K562 (cell line): ENCODE data around the gene SLC46A3. TPM values are rescaled to one million over a fixed set of nuclear protein-coding genes. Genes with fewer than 3 reads are reported as not detected.

ENCODE experiments used
- ARNT ChIP-seq, 2 experiments: fragments of 450-650 bp; IDR thresholded peaks; 2 replicates each; pipeline ENCODE4 v1.6.1; 2016; ENCODE audit warnings: mild to moderate bottlenecking in 1 of 2
- ASH1L ChIP-seq: fragments of 450-650 bp; IDR thresholded peaks from 2 replicates; pipeline ENCODE4 v1.6.1; 2018; ENCODE audit warnings: borderline replicate concordance, mild to moderate bottlenecking, low read depth; ENCODE audit not compliant: partially characterized antibody
- BCL6 ChIP-seq: fragments of 250-450 bp; sonication (Bioruptor Pico); IDR thresholded peaks from 2 replicates; pipeline ENCODE4 v1.4.0; 2020
- CEBPZ ChIP-seq: fragments of 150-350 bp; IDR thresholded peaks from 2 replicates; pipeline ENCODE4 v1.6.1; 2014; ENCODE audit warnings: low read depth, mild to moderate bottlenecking, low read length, borderline replicate concordance
- FOXA1 ChIP-seq: fragments of 450-650 bp; IDR thresholded peaks from 2 replicates; pipeline ENCODE4 v1.6.1; 2016; ENCODE audit warnings: mild to moderate bottlenecking, borderline replicate concordance
- GATA2 ChIP-seq: sonication (generic); formaldehyde crosslinking; IDR thresholded peaks from 2 replicates; pipeline ENCODE4 v1.4.0; 2020; ENCODE audit warnings: mild to moderate bottlenecking, missing genetic modification reagents
- GTF3C2 ChIP-seq: IDR thresholded peaks from 3 replicates; pipeline ENCODE4 v1.6.1; 2011; ENCODE audit warnings: borderline replicate concordance, mild to moderate bottlenecking, moderate library complexity; ENCODE audit not compliant: insufficient read length; ENCODE audit errors: extremely low read depth
- HDAC2 ChIP-seq: fragments of 450-650 bp; IDR thresholded peaks from 2 replicates; pipeline ENCODE4 v1.6.1; 2016; ENCODE audit warnings: mild to moderate bottlenecking
- MAFK ChIP-seq: IDR thresholded peaks from 2 replicates; pipeline ENCODE4 v1.6.1; 2011; ENCODE audit warnings: low read length, improper control_type of control experiment
- RHOXF2B ChIP-seq: fragments of 250-450 bp; sonication (Bioruptor Pico); conservative IDR thresholded peaks from 2 replicates; pipeline ENCODE4 v1.5.1; 2021
- STAT5B ChIP-seq: fragments of 250-450 bp; sonication (Bioruptor Pico); IDR thresholded peaks from 2 replicates; pipeline ENCODE4 v1.8.0; 2021; ENCODE audit warnings: mild to moderate bottlenecking, inconsistent platforms
- TEAD2 ChIP-seq: fragments of 450-650 bp; IDR thresholded peaks from 2 replicates; pipeline ENCODE4 v1.6.1; 2016; ENCODE audit warnings: missing genetic modification characterization, control low read depth, missing compliant biosample characterization
- ZEB2 ChIP-seq: fragments of 450-650 bp; IDR thresholded peaks from 2 replicates; pipeline ENCODE4 v1.6.1; 2016
- ZNF12 ChIP-seq: sonication (generic); formaldehyde crosslinking; IDR thresholded peaks from 2 replicates; pipeline ENCODE4 v1.4.0; 2020; ENCODE audit warnings: mild to moderate bottlenecking, missing genetic modification reagents
- ZNF274 ChIP-seq: IDR thresholded peaks from 2 replicates; pipeline ENCODE4 v1.6.1; 2011; ENCODE audit warnings: low read depth, mild to moderate bottlenecking, low read length, moderate library complexity, borderline replicate concordance
- ZNF316 ChIP-seq: fragments of 450-650 bp; IDR thresholded peaks from 2 replicates; pipeline ENCODE4 v1.6.1; 2016
- ZNF766 ChIP-seq: fragments of 200-800 bp; sonication (Bioruptor generic); conservative IDR thresholded peaks from 2 replicates; pipeline ENCODE4 v1.6.1; 2016; ENCODE audit warnings: missing genetic modification characterization, missing compliant biosample characterization
- polyA plus RNA-seq, 8 experiments: library from polyadenylated mRNA; depleted of rRNA in 4 of 8; stranded (reverse) in 5 of 8; unstranded in 3 of 8; fragments of >200 nt; fragmentation: Nextera tagmentation in 2 of 8; fragmentation: Illumina TruSeq in 1 of 8; extraction: Ambion mirVana in 2 of 8; extraction: Trizol in 1 of 8; gene quantifications; 2 replicates each; pipeline versions ENCODE4 v1.2.1 to v1.2.3, GENCODE V29; 2011 to 2014; ENCODE audit warnings: inconsistent platforms in 1 of 8, missing spikeins in 1 of 8
- total RNA-seq, 7 experiments: library from RNA; depleted of rRNA in 6 of 7; stranded (reverse); fragments of >200 nt in 6 of 7; fragmentation: Illumina TruSeq in 2 of 7; extraction: Trizol in 2 of 7; gene quantifications; 2 replicates each; pipeline versions ENCODE4 v1.2.1 to v1.2.3, GENCODE V29; 2011 to 2021; ENCODE audit warnings: low replicate concordance in 1 of 7
- TF ChIP-seq, protein P1 (sequence below), 2 experiments: fragments of 200-800 bp in 1 of 2; sonication (Bioruptor generic) in 1 of 2; sonication (generic) in 1 of 2; formaldehyde crosslinking in 1 of 2; IDR thresholded peaks in 1 of 2; conservative IDR thresholded peaks in 1 of 2; 2 replicates each; pipeline versions ENCODE4 v1.5.0 to v1.6.1; 2016 to 2020; ENCODE audit warnings: missing compliant biosample characterization in 1 of 2, missing genetic modification characterization in 1 of 2, missing genetic modification reagents in 1 of 2
- TF ChIP-seq, protein P2 (sequence below): fragments of 450-650 bp; conservative IDR thresholded peaks from 2 replicates; pipeline ENCODE4 v1.6.1; 2016; ENCODE audit warnings: missing genetic modification characterization, low read depth, mild to moderate bottlenecking, missing compliant biosample characterization, moderate library complexity

The SLC46A3 gene
- total and polyA plus RNA-seq, 9 of the 15 experiments (the other 6 are each of a cell fraction or from before 2014, with no cell fraction given): 0.14 to 1.2 (median 0.51) TPM

DNA sequence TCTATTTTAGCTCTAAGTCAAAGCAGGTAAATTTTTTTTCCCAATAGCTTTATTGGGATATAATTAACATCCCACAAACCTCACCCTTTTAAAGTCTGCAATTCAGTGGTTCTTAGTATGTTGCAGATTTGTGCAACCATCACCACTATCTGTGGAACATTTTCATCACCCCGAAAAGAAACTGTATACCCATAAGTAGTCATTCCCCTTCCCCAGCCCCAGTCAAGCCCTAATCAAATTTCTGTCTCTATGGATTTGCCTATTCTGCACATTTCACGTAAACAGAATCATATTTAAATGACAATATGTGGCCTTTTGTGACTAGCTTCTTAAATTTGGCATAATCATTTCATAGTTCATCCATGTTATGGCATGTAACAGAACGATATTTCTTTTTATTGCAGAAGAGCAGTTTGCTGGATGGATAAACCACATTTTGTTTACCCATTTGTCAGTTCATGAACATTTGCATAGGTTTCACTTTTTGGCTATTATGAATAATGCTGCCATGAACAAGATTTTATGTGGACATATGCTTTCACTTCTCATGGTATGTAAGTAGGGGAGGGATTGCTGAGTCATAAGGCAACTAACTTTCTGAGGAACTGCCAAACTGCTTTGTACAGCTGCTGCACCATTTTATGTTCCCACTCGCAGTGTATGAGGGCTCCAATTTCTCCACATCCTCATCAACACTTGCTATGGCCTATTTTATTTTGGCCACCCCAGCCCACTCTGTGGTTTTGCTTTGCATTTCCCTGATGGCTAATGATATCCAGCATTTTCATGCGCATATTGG, 10.9 kb downstream of the SLC46A3 start (continued):
- TF ChIP-seq CEBPZ (no peak), GTF3C2 (no peak), ZNF766 (CRISPR knock-in tag) (no peak), TEAD2 (peak; percentile 50; the same call in 1 of the 2 replicates), ZNF316 (peak; percentile 92), HDAC2 (no peak), BCL6 (CRISPR knock-in tag) (no peak), ASH1L (no peak), FOXA1 (no peak), ARNT (IDR thresholded peaks at IDR 0.05) (no peak), ZNF12 (CRISPR knock-in tag) (no peak), MAFK (peak; percentile 78), STAT5B (CRISPR knock-in tag) (no peak), ZNF274 (no peak), GATA2 (CRISPR knock-in tag) (no peak), ZEB2 (no peak), RHOXF2B (no peak)
- TF ChIP-seq, protein P1, sequence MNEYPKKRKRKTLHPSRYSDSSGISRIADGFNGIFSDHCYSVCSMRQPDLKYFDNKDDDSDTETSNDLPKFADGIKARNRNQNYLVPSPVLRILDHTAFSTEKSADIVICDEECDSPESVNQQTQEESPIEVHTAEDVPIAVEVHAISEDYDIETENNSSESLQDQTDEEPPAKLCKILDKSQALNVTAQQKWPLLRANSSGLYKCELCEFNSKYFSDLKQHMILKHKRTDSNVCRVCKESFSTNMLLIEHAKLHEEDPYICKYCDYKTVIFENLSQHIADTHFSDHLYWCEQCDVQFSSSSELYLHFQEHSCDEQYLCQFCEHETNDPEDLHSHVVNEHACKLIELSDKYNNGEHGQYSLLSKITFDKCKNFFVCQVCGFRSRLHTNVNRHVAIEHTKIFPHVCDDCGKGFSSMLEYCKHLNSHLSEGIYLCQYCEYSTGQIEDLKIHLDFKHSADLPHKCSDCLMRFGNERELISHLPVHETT (CRISPR knock-in tag; conservative IDR thresholded peaks at IDR 0.05 in 1 of 2, IDR thresholded peaks at IDR 0.05 in 1 of 2): 0 out of 4 replicates have a peak, but pooled peaks of 1 of the 2 experiments have one; percentile 49
- TF ChIP-seq, protein P2, sequence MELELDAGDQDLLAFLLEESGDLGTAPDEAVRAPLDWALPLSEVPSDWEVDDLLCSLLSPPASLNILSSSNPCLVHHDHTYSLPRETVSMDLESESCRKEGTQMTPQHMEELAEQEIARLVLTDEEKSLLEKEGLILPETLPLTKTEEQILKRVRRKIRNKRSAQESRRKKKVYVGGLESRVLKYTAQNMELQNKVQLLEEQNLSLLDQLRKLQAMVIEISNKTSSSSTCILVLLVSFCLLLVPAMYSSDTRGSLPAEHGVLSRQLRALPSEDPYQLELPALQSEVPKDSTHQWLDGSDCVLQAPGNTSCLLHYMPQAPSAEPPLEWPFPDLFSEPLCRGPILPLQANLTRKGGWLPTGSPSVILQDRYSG (tag): 0 out of 2 replicates have a peak, but pooled peaks have one; percentile 47
